ENCODE measurements around the gene ARL2BP.

ARL2BP gene

GRCh38 chr16:57297856-57298255 lies 52.8 kb downstream of the ARL2BP start:
- no peak for TF ChIP-seq CTCF (conservative IDR thresholded peaks at IDR 0.05; ENCODE audit: control insufficient read depth, insufficient read depth, low read depth, low read length)
- H3K4me3 ChIP-seq (ENCODE audit: control insufficient read depth, low read depth, low read length): no peak overlapping the region
- DNase-seq (ENCODE audit: low read depth): no peak

- peak; percentile 78 for DNase-seq (ENCODE audit: low read depth)
- TF ChIP-seq CTCF (conservative IDR thresholded peaks at IDR 0.05; ENCODE audit: control insufficient read depth, insufficient read depth, low read depth, low read length): peak; percentile 21
- peak overlapping the region; percentile 74 for H3K4me3 ChIP-seq (ENCODE audit: control insufficient read depth, low read depth, low read length)
Observed at GRCh38 chr16:57299009-57299718, 54.1 kb downstream of the ARL2BP start.

DNA sequence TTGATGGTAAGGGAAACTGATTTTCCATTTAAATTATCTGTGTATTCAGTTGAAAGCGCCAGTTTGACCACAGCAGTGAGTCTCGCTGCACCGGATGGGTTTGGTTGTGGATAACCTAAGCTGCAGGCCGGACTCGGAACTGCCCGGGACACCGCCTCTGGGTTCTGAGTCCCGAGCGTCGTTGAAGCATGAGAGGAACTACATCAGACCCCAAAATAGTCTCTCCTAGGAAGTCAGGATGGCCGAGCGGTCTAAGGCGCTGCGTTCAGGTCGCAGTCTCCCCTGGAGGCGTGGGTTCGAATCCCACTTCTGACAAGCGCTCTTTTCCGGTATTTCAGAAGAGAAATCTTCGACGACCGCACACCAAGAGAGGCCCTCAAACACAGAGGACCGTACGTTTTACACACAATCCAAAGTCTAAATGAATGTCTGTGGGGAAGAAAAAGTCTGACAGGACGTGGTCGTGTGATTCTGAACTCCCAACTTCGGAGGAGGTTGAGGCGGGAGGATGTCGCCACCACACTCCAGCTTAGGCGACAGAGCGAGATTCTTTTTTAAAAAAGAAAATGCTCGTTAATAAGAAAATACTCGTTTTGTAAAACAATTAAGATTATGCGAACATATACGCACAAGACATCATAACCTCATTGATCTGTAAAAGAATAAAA lies 54.8 kb downstream of the ARL2BP start:
- H3K4me3 ChIP-seq (ENCODE audit: control insufficient read depth, low read depth, low read length): peak overlapping the region; percentile 74
- TF ChIP-seq CTCF (conservative IDR thresholded peaks at IDR 0.05; ENCODE audit: control insufficient read depth, insufficient read depth, low read depth, low read length): no peak
- peak; percentile 97 for DNase-seq (ENCODE audit: low read depth)

DNA sequence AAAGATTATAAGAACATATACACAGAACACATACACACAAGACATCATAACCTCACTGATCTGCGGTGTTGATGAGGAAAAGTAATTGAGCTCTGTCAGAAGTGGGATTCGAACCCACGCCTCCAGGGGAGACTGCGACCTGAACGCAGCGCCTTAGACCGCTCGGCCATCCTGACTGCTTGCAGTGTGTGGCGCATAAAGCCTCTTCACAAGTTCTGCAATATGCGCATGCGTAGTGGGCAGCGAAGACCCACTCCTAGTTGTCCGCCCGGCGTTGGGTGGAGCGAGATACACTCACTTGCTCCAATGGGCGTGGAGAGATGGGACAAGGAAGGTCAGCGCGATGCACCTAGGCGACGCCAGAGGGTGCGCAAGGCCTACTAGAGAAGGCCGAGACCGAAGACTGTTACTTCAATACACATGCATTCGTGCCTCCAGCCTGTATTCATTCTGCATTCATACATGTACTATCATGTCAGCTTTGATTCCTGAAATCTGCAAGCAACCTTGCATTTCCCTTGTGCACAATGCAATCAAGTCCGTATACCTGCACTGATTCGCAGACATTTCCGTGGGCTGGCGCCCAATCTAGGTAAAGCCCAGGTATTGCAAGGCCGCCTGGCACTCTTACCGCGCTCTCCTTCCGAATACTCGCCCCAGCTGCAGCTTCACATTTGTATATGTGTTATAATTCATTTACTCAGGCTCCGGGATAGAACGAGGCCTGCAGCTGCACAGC lies 55.5 kb downstream of the ARL2BP start:
- peak overlapping the region; percentile 74 for H3K4me3 ChIP-seq (ENCODE audit: control insufficient read depth, low read depth, low read length)
- TF ChIP-seq CTCF (conservative IDR thresholded peaks at IDR 0.05; ENCODE audit: control insufficient read depth, insufficient read depth, low read depth, low read length): peak; percentile 99
- DNase-seq (ENCODE audit: low read depth): peak; percentile 98

DNA sequence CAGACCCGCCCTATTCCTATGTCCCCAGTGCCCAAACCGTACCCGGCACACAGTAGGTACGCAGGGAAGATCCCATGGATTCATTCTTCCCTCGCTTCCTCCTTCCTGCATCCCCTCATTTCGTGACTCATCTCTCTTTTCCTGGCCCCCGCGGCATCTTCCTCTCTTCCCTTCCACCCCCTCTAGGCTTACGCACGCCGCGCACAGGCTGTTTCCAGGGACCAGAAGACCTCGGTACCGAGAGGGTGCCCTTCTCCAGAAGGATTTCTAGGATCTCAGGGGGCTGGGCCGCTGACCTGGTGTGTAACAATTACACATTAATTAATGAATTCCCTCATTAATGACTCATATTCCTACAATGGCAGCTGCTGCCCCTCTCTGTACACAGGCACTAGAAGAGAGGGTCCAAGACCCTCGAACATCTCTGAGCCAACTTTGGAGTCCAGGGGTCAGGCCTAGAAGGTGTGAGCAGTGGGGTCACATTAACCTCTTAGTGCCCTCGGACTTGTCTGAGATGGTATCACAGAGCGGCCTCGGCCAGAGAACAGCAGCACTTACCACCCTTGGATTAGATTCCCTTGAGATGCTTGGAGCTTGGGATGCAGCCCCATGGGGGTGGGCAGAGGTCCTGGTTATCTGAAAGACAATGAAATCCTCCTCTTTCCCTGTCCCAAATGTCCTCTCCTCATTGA lies 56.2 kb downstream of the ARL2BP start:
- TF ChIP-seq CTCF (conservative IDR thresholded peaks at IDR 0.05; ENCODE audit: control insufficient read depth, insufficient read depth, low read depth, low read length): no peak
- peak; percentile 36 for DNase-seq (ENCODE audit: low read depth)
- peak overlapping the region; percentile 51 for H3K4me3 ChIP-seq (ENCODE audit: control insufficient read depth, low read depth, low read length)

Measured in fibroblast of mammary gland (primary cell).